IMR-90 (cell line): ENCODE measurements around the gene UBR1.

ENCODE experiments used
- FOS ChIP-seq: fragments of 150-350 bp; IDR thresholded peaks from 2 replicates; pipeline ENCODE4 v1.6.1; 2016; ENCODE audit warnings: low read depth, low read length
- POLR2A ChIP-seq: IDR thresholded peaks from 2 replicates; pipeline ENCODE4 v1.6.1; 2012; ENCODE audit warnings: mild to moderate bottlenecking, low read depth, low read length
- TF ChIP-seq, protein P1 (sequence below): conservative IDR thresholded peaks from 2 replicates; pipeline ENCODE4 v1.5.1; 2012; ENCODE audit warnings: mild to moderate bottlenecking, low read depth, low read length, improper control_type of control experiment

DNA sequence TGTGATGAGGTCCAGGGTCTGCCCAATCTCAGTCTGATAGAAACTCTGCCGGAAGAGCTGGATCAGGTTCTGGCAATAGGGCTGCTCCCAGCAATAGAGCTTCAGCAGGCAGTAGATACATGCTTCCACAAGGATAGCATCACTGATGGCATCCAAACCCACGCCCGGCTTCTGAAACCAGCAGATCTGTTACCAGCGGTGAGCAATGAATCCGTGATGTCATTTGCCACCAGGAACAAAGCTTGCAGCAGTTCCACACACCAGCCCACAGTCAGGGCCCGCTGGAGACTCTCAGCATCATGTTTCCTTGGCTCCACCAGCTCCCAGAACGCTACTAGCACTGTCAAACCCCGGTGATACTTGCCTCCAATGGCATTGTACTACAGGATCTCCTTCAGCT lies 166.0 kb downstream of the UBR1 start:
- no peak for TF ChIP-seq FOS
- TF ChIP-seq, protein P1, sequence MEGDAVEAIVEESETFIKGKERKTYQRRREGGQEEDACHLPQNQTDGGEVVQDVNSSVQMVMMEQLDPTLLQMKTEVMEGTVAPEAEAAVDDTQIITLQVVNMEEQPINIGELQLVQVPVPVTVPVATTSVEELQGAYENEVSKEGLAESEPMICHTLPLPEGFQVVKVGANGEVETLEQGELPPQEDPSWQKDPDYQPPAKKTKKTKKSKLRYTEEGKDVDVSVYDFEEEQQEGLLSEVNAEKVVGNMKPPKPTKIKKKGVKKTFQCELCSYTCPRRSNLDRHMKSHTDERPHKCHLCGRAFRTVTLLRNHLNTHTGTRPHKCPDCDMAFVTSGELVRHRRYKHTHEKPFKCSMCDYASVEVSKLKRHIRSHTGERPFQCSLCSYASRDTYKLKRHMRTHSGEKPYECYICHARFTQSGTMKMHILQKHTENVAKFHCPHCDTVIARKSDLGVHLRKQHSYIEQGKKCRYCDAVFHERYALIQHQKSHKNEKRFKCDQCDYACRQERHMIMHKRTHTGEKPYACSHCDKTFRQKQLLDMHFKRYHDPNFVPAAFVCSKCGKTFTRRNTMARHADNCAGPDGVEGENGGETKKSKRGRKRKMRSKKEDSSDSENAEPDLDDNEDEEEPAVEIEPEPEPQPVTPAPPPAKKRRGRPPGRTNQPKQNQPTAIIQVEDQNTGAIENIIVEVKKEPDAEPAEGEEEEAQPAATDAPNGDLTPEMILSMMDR, result no peak
- no peak for TF ChIP-seq POLR2A
